Measurements from ENCODE around the gene SCLT1.

The SCLT1 gene

GRCh38 chr4:128908735-128909134, 184.6 kb downstream of the SCLT1 start:
- Histone ChIP-seq H3K4me1 (ENCODE audit: insufficient read depth, low read length) (no peaks in the 10 kb centered on the region), H3K36me3 (ENCODE audit: insufficient read depth, low read depth, low read length) (no peaks in the 10 kb centered on the region), H3K27me3 (ENCODE audit: insufficient read depth, low read length) (no peaks in the 10 kb centered on the region), H3K9me3 (ENCODE audit: insufficient read depth, low read depth, low read length) (no peaks in the 10 kb centered on the region), H3K9ac (ENCODE audit: low read depth, low read length) (no peak overlapping the region), H3K4me3 (ENCODE audit: low read length) (no peak overlapping the region), H3K27ac (ENCODE audit: low read length) (no peak overlapping the region)

DNA sequence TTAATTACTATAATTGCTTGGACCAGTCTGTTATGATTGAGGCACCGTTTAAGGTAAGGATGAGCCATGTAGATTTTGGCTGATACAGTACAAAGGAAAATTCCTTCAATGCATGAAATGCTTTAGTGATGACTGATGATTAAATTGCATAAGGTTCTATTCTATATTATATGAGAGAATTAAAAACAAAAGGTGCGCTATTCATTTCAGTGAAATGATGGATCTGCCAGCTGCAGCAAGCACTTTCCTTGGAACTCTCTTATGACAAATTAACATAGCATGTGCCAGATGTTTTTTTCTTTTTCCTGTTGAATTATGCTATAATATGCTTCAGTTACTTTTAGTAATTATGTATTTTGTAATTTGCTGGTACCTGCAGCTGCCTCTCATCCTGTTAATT, 185.4 kb downstream of the SCLT1 start:
- Histone ChIP-seq H3K36me3 (ENCODE audit: insufficient read depth, low read depth, low read length) (no peaks in the 10 kb centered on the region), H3K9ac (ENCODE audit: low read depth, low read length) (no peak overlapping the region), H3K4me3 (ENCODE audit: low read length) (no peak overlapping the region), H3K4me1 (ENCODE audit: insufficient read depth, low read length) (no peaks in the 10 kb centered on the region), H3K27ac (ENCODE audit: low read length) (no peak overlapping the region), H3K27me3 (ENCODE audit: insufficient read depth, low read length) (no peaks in the 10 kb centered on the region), H3K9me3 (ENCODE audit: insufficient read depth, low read depth, low read length) (no peaks in the 10 kb centered on the region)

GRCh38 chr4:128906581-128906980, 186.8 kb downstream of the SCLT1 start:
- no peaks in the 10 kb centered on the region for H3K9me3 ChIP-seq (ENCODE audit: insufficient read depth, low read depth, low read length)
- no peaks in the 10 kb centered on the region for H3K27me3 ChIP-seq (ENCODE audit: insufficient read depth, low read length)
- no peaks in the 10 kb centered on the region for H3K36me3 ChIP-seq (ENCODE audit: insufficient read depth, low read depth, low read length)
- H3K4me1 ChIP-seq (ENCODE audit: insufficient read depth, low read length): no peaks in the 10 kb centered on the region
- H3K9ac ChIP-seq (ENCODE audit: low read depth, low read length): no peak overlapping the region
- no peak overlapping the region for H3K27ac ChIP-seq (ENCODE audit: low read length)
- no peak overlapping the region for H3K4me3 ChIP-seq (ENCODE audit: low read length)

DNA sequence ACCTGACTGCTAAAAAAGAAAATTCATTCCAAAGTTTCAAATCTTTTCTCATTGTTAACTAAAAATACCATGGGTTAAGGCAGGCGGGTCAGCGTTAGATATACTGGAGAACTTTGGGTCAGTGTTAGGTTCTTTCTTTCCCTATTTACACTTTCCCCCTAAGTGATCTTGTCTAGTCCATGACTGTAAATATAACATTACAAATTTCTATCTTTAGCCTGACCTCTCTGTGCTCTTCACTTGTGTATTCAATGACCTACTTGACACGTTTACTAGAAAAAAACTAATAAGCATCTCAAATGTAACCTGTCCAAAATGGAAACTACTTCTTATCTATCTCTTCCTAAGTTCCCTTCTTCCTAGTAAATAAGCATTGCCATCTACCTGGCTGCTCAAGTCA, 188.5 kb downstream of the SCLT1 start:
- H3K27ac ChIP-seq (ENCODE audit: low read length): no peak overlapping the region
- no peak overlapping the region for H3K9ac ChIP-seq (ENCODE audit: low read depth, low read length)
- H3K4me1 ChIP-seq (ENCODE audit: insufficient read depth, low read length): no peaks in the 10 kb centered on the region
- no peaks in the 10 kb centered on the region for H3K9me3 ChIP-seq (ENCODE audit: insufficient read depth, low read depth, low read length)
- H3K4me3 ChIP-seq (ENCODE audit: low read length): no peak overlapping the region
- H3K36me3 ChIP-seq (ENCODE audit: insufficient read depth, low read depth, low read length): no peaks in the 10 kb centered on the region
- H3K27me3 ChIP-seq (ENCODE audit: insufficient read depth, low read length): no peaks in the 10 kb centered on the region

DNA sequence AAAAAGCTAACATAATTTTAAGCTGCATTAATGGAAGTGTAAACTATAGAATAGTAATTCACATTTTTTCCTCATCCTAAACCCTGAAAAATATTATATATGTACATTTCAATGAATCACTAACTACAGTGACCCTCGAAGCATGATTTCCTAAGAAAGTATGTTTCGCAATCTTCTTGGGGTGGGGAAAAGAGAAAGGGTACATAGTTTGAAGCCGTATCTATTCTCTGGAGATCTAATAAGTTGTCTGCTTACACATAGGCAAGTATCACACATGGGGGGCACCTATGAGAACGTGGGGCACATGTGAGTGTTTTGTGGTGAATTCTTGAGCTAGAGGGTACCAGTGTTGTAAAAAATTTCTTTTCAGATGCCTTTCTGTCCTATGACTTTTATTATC, 212.7 kb downstream of the SCLT1 start:
- no peak overlapping the region for H3K27ac ChIP-seq (ENCODE audit: low read length)
- no peaks in the 10 kb centered on the region for H3K9me3 ChIP-seq (ENCODE audit: insufficient read depth, low read depth, low read length)
- H3K4me1 ChIP-seq (ENCODE audit: insufficient read depth, low read length): no peaks in the 10 kb centered on the region
- H3K27me3 ChIP-seq (ENCODE audit: insufficient read depth, low read length): no peaks in the 10 kb centered on the region
- H3K36me3 ChIP-seq (ENCODE audit: insufficient read depth, low read depth, low read length): no peaks in the 10 kb centered on the region
- H3K4me3 ChIP-seq (ENCODE audit: low read length): no peak overlapping the region
- H3K9ac ChIP-seq (ENCODE audit: low read depth, low read length): no peak overlapping the region

DNA sequence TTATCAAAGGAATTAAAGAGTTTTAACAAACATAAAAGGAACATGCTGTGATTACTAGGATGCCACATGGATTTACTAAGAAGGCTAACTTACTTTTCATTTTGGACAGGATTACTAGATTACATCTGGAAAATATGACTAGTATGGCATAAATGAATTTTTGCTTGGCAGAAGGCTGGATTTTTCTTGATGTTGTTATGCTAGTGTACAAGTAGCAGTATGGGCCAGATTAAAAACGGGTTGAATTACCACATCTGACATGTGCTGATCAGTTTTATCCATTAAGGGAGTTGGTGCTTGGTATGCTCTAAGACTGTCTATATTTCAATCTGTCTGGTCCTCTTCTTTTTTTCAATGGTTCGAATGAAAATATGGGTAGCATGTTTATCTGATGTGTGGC, 213.4 kb downstream of the SCLT1 start:
- H3K4me1 ChIP-seq (ENCODE audit: insufficient read depth, low read length): no peaks in the 10 kb centered on the region
- H3K4me3 ChIP-seq (ENCODE audit: low read length): no peak overlapping the region
- H3K36me3 ChIP-seq (ENCODE audit: insufficient read depth, low read depth, low read length): peaks cover 5% of the 10 kb centered on the region; the same call in 1 of the 2 replicates
- H3K9ac ChIP-seq (ENCODE audit: low read depth, low read length): no peak overlapping the region
- no peak overlapping the region for H3K27ac ChIP-seq (ENCODE audit: low read length)
- no peaks in the 10 kb centered on the region for H3K27me3 ChIP-seq (ENCODE audit: insufficient read depth, low read length)
- no peaks in the 10 kb centered on the region for H3K9me3 ChIP-seq (ENCODE audit: insufficient read depth, low read depth, low read length)

GRCh38 chr4:128879283-128879682, 214.1 kb downstream of the SCLT1 start:
- no peak overlapping the region for H3K4me3 ChIP-seq (ENCODE audit: low read length)

GRCh38 chr4:128877934-128878333, 215.4 kb downstream of the SCLT1 start:
- Histone ChIP-seq H3K9ac (ENCODE audit: low read depth, low read length) (no peak overlapping the region), H3K9me3 (ENCODE audit: insufficient read depth, low read depth, low read length) (no peaks in the 10 kb centered on the region), H3K27me3 (ENCODE audit: insufficient read depth, low read length) (no peaks in the 10 kb centered on the region), H3K36me3 (ENCODE audit: insufficient read depth, low read depth, low read length) (peaks cover 23% of the 10 kb centered on the region), H3K4me1 (ENCODE audit: insufficient read depth, low read length) (peaks cover 7% of the 10 kb centered on the region; the same call in 1 of the 2 replicates), H3K27ac (ENCODE audit: low read length) (no peak overlapping the region), H3K4me3 (ENCODE audit: low read length) (no peak overlapping the region)

More at GRCh38 chr4:128879283-128879682, 214.1 kb downstream of the SCLT1 start:
- Histone ChIP-seq H3K9me3 (ENCODE audit: insufficient read depth, low read depth, low read length) (no peaks in the 10 kb centered on the region), H3K4me1 (ENCODE audit: insufficient read depth, low read length) (peaks cover 1% of the 10 kb centered on the region; the same call in 1 of the 2 replicates), H3K9ac (ENCODE audit: low read depth, low read length) (no peak overlapping the region), H3K27ac (ENCODE audit: low read length) (no peak overlapping the region), H3K36me3 (ENCODE audit: insufficient read depth, low read depth, low read length) (peaks cover 11% of the 10 kb centered on the region), H3K27me3 (ENCODE audit: insufficient read depth, low read length) (no peaks in the 10 kb centered on the region)

GRCh38 chr4:128876200-128876599, 217.1 kb downstream of the SCLT1 start:
- no peak overlapping the region for H3K4me3 ChIP-seq (ENCODE audit: low read length)

DNA sequence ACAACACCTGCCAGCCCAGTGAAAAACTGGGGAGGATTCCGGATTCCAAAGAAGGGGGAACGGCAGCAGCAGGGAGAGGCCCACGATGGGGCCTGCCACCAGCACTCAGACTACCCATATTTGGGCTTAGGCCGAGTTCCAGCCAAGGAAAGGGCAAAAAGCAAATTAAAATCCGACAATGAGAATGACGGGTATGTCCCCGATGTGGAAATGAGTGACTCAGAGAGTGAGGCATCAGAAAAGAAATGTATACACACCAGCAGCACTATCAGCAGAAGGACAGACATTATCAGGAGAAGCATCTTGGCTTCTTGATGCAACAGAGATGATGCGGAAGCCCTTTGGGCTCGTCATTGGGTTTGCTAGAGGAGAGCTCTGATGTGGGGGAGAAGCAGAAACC, 221.4 kb downstream of the SCLT1 start:
- Histone ChIP-seq H3K9ac (ENCODE audit: low read depth, low read length) (no peak overlapping the region), H3K4me3 (ENCODE audit: low read length) (no peak overlapping the region), H3K4me1 (ENCODE audit: insufficient read depth, low read length) (peaks cover 7% of the 10 kb centered on the region; the same call in 1 of the 2 replicates), H3K27ac (ENCODE audit: low read length) (no peak overlapping the region), H3K27me3 (ENCODE audit: insufficient read depth, low read length) (no peaks in the 10 kb centered on the region), H3K36me3 (ENCODE audit: insufficient read depth, low read depth, low read length) (peaks cover 83% of the 10 kb centered on the region), H3K9me3 (ENCODE audit: insufficient read depth, low read depth, low read length) (no peaks in the 10 kb centered on the region)

More at GRCh38 chr4:128876200-128876599, 217.1 kb downstream of the SCLT1 start:
- Histone ChIP-seq H3K27me3 (ENCODE audit: insufficient read depth, low read length) (no peaks in the 10 kb centered on the region), H3K27ac (ENCODE audit: low read length) (no peak overlapping the region), H3K9ac (ENCODE audit: low read depth, low read length) (no peak overlapping the region), H3K4me1 (ENCODE audit: insufficient read depth, low read length) (peaks cover 7% of the 10 kb centered on the region; the same call in 1 of the 2 replicates), H3K36me3 (ENCODE audit: insufficient read depth, low read depth, low read length) (peaks cover 40% of the 10 kb centered on the region), H3K9me3 (ENCODE audit: insufficient read depth, low read depth, low read length) (no peaks in the 10 kb centered on the region)

- H3K36me3 ChIP-seq (ENCODE audit: insufficient read depth, low read depth, low read length): peaks cover 98% of the 10 kb centered on the region
- no peaks in the 10 kb centered on the region for H3K27me3 ChIP-seq (ENCODE audit: insufficient read depth, low read length)
- peaks cover 12% of the 10 kb centered on the region; the same call in 1 of the 2 replicates for H3K4me1 ChIP-seq (ENCODE audit: insufficient read depth, low read length)
- H3K27ac ChIP-seq (ENCODE audit: low read length): no peak overlapping the region
- H3K9me3 ChIP-seq (ENCODE audit: insufficient read depth, low read depth, low read length): no peaks in the 10 kb centered on the region
- H3K4me3 ChIP-seq (ENCODE audit: low read length): no peak overlapping the region
- H3K9ac ChIP-seq (ENCODE audit: low read depth, low read length): no peak overlapping the region
Observed at GRCh38 chr4:128869776-128870509, 223.4 kb downstream of the SCLT1 start.

- Histone ChIP-seq H3K9me3 (ENCODE audit: insufficient read depth, low read depth, low read length) (no peaks in the 10 kb centered on the region), H3K9ac (ENCODE audit: low read depth, low read length) (no peak overlapping the region), H3K27ac (ENCODE audit: low read length) (no peak overlapping the region), H3K36me3 (ENCODE audit: insufficient read depth, low read depth, low read length) (peaks cover 99% of the 10 kb centered on the region), H3K4me3 (ENCODE audit: low read length) (no peak overlapping the region), H3K4me1 (ENCODE audit: insufficient read depth, low read length) (peaks cover 11% of the 10 kb centered on the region; the same call in 1 of the 2 replicates), H3K27me3 (ENCODE audit: insufficient read depth, low read length) (no peaks in the 10 kb centered on the region)
Observed at GRCh38 chr4:128868758-128869157, 224.6 kb downstream of the SCLT1 start.
